Neutrophil (primary cell): Measurements from ENCODE around the gene EFS.

Source experiments
- H3K27ac ChIP-seq: fragments of 200-600 bp; sonication (generic); 2 replicates; pipeline ENCODE4 v1.5.1; 2016; ENCODE audit warnings: mild to moderate bottlenecking, moderate library complexity
- H3K27me3 ChIP-seq: fragments of 200-600 bp; sonication (generic); 2 replicates; pipeline ENCODE4 v1.6.0; 2016; ENCODE audit warnings: mild to moderate bottlenecking
- H3K36me3 ChIP-seq: fragments of 200-600 bp; sonication (generic); 2 replicates; pipeline ENCODE4 v1.5.1; 2017
- H3K4me1 ChIP-seq, 2 experiments: fragments of 200-600 bp in 1 of 2; sonication (generic) in 1 of 2; 1 replicate in 1 of 2; 2 replicates in 1 of 2; pipeline versions ENCODE4 v1.5.1 to v1.6.1; 2013 to 2016; ENCODE audit warnings: low read depth in 1 of 2, low read length in 1 of 2, mild to moderate bottlenecking in 1 of 2, moderate library complexity in 1 of 2; ENCODE audit not compliant: control insufficient read depth in 1 of 2, insufficient read depth in 1 of 2
- H3K4me3 ChIP-seq, 2 experiments: fragments of 200-600 bp in 1 of 2; sonication (generic) in 1 of 2; 1 replicate in 1 of 2; 2 replicates in 1 of 2; pipeline ENCODE4 v1.5.1; 2013 to 2016; ENCODE audit warnings: low read depth in 1 of 2, low read length in 1 of 2, mild to moderate bottlenecking in 1 of 2, moderate library complexity in 1 of 2
- H3K9me3 ChIP-seq: fragments of 200-600 bp; sonication (generic); 2 replicates; pipeline ENCODE4 v1.5.1; 2016
- TF ChIP-seq, protein P1 (sequence below): fragments of 200-600 bp; sonication (generic); IDR thresholded peaks from 2 replicates; pipeline ENCODE4 v1.5.1; 2016; ENCODE audit warnings: antibody characterized with exemption

The EFS gene

DNA sequence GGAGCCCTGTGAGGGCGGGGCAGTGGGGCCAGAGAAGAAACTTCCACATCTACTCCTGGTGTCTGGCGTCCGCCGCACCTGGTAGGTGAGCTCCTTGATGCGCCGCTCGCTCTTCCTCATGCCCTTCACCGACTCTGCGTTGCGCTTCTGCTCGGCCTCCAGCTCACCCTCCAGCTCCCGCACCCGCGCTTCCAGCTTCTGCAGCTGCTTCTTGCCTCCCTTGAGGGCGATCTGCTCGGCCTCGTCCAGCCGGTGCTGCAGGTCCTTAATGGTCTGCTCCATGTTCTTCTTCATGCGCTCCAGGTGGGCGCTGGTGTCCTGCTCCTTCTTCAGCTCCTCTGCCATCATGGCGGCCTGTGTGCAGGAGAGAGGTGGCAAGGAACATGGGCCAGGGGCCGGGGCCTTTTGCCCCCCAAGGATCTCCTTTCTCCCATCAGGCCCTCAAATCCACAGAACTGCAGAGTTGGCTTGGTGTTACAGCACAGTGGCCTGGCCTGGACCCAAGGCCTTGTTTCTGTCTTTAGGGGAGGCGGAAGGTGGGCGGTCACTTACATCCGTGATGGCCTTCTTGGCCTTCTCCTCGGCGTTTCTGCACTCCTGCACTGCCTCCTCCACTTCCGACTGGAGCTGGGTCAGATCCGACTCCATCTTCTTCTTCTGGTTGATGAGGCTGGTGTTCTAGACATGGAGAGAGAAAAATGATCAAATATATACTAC is 19.6 kb upstream of the EFS start:
- TF ChIP-seq, protein P1, sequence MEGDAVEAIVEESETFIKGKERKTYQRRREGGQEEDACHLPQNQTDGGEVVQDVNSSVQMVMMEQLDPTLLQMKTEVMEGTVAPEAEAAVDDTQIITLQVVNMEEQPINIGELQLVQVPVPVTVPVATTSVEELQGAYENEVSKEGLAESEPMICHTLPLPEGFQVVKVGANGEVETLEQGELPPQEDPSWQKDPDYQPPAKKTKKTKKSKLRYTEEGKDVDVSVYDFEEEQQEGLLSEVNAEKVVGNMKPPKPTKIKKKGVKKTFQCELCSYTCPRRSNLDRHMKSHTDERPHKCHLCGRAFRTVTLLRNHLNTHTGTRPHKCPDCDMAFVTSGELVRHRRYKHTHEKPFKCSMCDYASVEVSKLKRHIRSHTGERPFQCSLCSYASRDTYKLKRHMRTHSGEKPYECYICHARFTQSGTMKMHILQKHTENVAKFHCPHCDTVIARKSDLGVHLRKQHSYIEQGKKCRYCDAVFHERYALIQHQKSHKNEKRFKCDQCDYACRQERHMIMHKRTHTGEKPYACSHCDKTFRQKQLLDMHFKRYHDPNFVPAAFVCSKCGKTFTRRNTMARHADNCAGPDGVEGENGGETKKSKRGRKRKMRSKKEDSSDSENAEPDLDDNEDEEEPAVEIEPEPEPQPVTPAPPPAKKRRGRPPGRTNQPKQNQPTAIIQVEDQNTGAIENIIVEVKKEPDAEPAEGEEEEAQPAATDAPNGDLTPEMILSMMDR = no peak
- Histone ChIP-seq H3K27me3 (peaks cover 9% of the 10 kb centered on the region), H3K4me1 (no peaks in the 10 kb centered on the region), H3K36me3 (no peaks in the 10 kb centered on the region), H3K27ac (no peak overlapping the region), H3K9me3 (no peaks in the 10 kb centered on the region), H3K4me3 (no peak overlapping the region)

- no peaks in the 10 kb centered on the region for H3K9me3 ChIP-seq
- TF ChIP-seq, protein P1 = no peak
- no peak overlapping the region for H3K4me3 ChIP-seq
- H3K4me1 ChIP-seq = no peaks in the 10 kb centered on the region
- H3K27me3 ChIP-seq = peaks cover 7% of the 10 kb centered on the region
- H3K36me3 ChIP-seq = no peaks in the 10 kb centered on the region
- no peak overlapping the region for H3K27ac ChIP-seq
Measured at GRCh38 chr14:23382731-23383440, 17.9 kb upstream of the EFS start.

DNA sequence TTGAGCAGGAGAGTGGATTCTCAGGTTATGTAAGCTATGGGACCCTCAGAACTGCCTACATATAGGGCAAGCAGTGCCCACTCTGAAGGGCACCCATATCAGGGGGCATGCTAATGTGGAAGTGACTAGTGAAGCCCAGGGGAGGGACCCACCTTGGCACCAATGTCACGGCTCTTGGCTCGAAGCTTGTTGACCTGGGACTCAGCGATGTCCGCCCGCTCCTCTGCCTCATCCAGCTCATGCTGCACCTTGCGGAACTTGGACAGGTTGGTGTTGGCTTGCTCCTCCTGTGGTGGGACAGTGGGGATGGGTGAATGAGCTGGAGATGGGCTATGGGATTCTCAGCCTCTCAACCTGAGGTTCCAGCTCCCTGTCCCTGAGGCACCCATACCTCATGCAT is 17.3 kb upstream of the EFS start:
- H3K27ac ChIP-seq = no peak overlapping the region
- no peaks in the 10 kb centered on the region for H3K9me3 ChIP-seq
- H3K4me3 ChIP-seq = no peak overlapping the region
- H3K4me1 ChIP-seq = no peaks in the 10 kb centered on the region
- no peaks in the 10 kb centered on the region for H3K36me3 ChIP-seq
- TF ChIP-seq, protein P1 = no peak
- H3K27me3 ChIP-seq = peaks cover 12% of the 10 kb centered on the region

DNA sequence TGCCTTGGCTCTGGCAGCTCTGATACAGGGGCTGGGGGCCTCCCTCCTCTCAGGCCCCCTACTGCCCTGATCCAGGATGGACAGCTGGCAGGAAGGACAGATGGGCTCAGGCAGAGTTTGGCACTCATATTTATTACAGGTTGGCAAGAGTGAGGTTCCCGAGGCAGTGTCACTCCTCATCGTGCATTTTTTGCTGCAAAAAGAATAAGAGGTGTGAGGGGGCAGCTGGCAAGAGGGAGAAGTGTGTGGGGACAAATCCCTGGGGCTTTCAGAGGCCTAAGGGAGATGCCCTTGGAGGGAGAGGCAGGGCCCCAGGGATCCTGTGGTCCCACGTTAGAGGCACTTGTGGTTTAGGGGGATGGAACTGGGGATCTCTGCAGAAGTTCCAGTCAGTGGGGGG is 16.9 kb upstream of the EFS start:
- Histone ChIP-seq H3K4me1 (no peaks in the 10 kb centered on the region), H3K27ac (no peak overlapping the region), H3K27me3 (peaks cover 13% of the 10 kb centered on the region), H3K9me3 (no peaks in the 10 kb centered on the region), H3K4me3 (no peak overlapping the region), H3K36me3 (no peaks in the 10 kb centered on the region)
- TF ChIP-seq, protein P1 = no peak

DNA sequence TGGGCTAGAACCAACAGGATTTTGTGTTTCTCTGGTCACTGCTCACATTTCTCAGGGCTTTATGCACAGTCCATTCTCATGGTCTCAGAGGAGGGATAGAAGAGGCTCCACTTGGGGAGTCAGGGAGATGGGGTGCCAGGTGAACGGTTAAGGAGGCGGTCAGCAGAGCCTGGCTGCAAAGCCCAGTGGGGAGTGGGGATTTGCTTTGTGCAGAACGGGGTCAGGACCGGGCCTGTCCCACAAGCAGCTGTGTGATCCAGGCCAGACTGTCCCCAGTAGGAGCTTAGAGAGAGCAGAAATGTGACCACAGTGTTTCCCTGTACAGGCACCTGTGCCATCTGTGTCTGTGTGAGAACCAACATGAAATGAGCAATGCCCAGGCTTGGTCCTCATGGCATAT is 16.0 kb upstream of the EFS start:
- Histone ChIP-seq H3K4me1 (no peaks in the 10 kb centered on the region), H3K27ac (no peak overlapping the region), H3K9me3 (no peaks in the 10 kb centered on the region), H3K4me3 (no peak overlapping the region), H3K36me3 (no peaks in the 10 kb centered on the region), H3K27me3 (peaks cover 13% of the 10 kb centered on the region)
- TF ChIP-seq, protein P1 = no peak
